ENCODE data around the gene DPYSL5.
A peak's percentile ranks its signal among the peaks of the same experiment; 100 is the strongest.

DPYSL5 gene

DNA sequence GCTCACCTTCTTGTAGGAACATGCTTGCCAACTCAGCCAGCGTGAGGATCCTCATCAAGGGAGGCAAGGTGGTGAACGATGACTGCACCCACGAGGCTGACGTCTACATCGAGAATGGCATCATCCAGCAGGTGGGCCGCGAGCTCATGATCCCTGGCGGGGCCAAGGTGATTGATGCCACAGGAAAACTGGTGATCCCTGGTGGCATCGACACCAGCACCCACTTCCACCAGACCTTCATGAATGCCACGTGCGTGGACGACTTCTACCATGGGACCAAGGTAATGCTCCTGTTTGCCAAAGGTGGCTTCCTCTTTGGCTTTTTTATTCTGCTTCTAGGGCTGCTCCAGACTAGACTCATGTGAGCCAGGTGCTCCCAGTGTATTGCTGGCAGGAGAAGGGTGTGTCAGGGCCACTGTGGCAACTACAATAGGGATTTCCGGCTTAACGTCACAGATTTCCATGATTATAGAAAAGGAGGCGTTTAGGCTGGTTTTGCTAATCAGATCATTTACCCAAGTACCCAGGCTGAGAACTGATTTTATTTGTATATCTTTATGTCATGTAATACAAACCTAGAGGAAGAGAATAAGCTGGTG is 50.6 kb downstream of the DPYSL5 start:
- H3K4me1 Mint-ChIP-seq = peaks cover 22% of the 10 kb centered on the region
- no peaks in the 10 kb centered on the region for H3K27me3 Mint-ChIP-seq (ENCODE audit: low read depth, poor library complexity)
- no peak overlapping the region for H3K27ac Mint-ChIP-seq
- peaks cover 15% of the 10 kb centered on the region for H3K36me3 Mint-ChIP-seq (ENCODE audit: low read depth)
- DNase-seq = no peak
- H3K9me3 Mint-ChIP-seq = peaks cover 6% of the 10 kb centered on the region
- H3K4me3 Mint-ChIP-seq = no peak overlapping the region
- TF ChIP-seq, protein P1, sequence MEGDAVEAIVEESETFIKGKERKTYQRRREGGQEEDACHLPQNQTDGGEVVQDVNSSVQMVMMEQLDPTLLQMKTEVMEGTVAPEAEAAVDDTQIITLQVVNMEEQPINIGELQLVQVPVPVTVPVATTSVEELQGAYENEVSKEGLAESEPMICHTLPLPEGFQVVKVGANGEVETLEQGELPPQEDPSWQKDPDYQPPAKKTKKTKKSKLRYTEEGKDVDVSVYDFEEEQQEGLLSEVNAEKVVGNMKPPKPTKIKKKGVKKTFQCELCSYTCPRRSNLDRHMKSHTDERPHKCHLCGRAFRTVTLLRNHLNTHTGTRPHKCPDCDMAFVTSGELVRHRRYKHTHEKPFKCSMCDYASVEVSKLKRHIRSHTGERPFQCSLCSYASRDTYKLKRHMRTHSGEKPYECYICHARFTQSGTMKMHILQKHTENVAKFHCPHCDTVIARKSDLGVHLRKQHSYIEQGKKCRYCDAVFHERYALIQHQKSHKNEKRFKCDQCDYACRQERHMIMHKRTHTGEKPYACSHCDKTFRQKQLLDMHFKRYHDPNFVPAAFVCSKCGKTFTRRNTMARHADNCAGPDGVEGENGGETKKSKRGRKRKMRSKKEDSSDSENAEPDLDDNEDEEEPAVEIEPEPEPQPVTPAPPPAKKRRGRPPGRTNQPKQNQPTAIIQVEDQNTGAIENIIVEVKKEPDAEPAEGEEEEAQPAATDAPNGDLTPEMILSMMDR (IDR thresholded peaks at IDR 0.05) = no peak

DNA sequence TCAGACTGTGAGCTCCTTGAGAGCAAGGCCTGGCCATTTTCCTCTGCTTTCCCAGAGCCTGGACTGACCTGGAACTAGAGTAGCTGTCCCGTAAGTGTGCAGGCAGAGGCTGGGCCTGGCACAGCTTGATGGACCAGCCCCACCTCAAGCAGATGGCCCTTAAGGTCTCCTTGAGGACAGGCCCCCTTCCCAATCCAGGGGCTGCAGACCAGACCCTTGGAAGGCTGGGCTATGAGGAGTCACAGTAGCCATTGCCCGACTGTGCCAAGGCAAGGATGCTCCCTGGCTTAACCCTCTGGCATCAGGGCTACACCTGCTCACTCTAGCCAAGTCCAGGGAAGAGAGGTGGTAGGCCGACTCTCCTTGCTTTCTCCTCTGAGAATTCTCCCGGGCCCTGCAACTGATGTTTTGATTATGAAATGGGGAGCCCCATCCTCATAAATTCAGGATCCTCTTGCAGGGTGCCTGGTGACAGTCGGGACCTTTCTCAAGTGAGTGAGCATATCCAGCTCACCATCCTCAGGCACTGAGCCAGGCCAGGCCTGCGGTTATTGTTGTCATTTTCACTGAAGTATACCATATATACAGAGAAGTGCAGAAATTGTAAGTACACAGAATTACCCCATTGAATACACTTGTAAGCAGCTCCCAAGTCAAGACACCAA is 51.7 kb downstream of the DPYSL5 start:
- H3K4me3 Mint-ChIP-seq = no peak overlapping the region
- H3K27me3 Mint-ChIP-seq (ENCODE audit: low read depth, poor library complexity) = no peaks in the 10 kb centered on the region
- H3K9me3 Mint-ChIP-seq = peaks cover 6% of the 10 kb centered on the region
- peaks cover 22% of the 10 kb centered on the region for H3K4me1 Mint-ChIP-seq
- H3K27ac Mint-ChIP-seq = no peak overlapping the region
- DNase-seq = no peak
- TF ChIP-seq, protein P1 (IDR thresholded peaks at IDR 0.05) = no peak
- peaks cover 15% of the 10 kb centered on the region for H3K36me3 Mint-ChIP-seq (ENCODE audit: low read depth)

DNA sequence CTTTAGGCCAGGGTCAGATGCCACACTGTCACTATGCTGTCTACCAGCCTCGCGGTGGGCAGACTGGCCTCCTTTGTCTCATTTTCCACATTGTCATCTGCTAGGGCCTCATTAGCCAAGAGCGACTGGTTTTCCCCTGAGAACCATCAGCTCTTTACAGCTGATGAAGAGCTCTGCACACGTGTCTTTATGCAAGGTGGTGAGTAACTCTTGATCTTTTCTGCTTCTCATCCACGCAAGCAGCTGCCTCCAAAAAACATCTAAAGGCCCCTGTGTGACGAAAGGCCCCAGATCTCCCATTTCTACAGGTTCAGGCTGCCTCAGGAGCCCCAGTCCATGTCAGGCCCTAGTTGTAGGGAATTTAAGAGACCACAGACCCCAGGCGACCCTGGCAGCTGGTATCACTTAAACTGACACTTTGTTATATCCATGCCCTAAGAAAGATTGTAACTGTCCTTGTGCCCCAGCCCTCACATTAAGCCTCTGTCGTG is 52.9 kb downstream of the DPYSL5 start:
- Mint-ChIP-seq H3K27me3 (ENCODE audit: low read depth, poor library complexity) (peaks cover 6% of the 10 kb centered on the region), H3K9me3 (no peaks in the 10 kb centered on the region), H3K4me3 (peak overlapping the region; percentile 50), H3K36me3 (ENCODE audit: low read depth) (peaks cover 10% of the 10 kb centered on the region), H3K4me1 (peaks cover 22% of the 10 kb centered on the region), H3K27ac (no peak overlapping the region)
- DNase-seq = no peak
- TF ChIP-seq, protein P1 (IDR thresholded peaks at IDR 0.05) = no peak

DNA sequence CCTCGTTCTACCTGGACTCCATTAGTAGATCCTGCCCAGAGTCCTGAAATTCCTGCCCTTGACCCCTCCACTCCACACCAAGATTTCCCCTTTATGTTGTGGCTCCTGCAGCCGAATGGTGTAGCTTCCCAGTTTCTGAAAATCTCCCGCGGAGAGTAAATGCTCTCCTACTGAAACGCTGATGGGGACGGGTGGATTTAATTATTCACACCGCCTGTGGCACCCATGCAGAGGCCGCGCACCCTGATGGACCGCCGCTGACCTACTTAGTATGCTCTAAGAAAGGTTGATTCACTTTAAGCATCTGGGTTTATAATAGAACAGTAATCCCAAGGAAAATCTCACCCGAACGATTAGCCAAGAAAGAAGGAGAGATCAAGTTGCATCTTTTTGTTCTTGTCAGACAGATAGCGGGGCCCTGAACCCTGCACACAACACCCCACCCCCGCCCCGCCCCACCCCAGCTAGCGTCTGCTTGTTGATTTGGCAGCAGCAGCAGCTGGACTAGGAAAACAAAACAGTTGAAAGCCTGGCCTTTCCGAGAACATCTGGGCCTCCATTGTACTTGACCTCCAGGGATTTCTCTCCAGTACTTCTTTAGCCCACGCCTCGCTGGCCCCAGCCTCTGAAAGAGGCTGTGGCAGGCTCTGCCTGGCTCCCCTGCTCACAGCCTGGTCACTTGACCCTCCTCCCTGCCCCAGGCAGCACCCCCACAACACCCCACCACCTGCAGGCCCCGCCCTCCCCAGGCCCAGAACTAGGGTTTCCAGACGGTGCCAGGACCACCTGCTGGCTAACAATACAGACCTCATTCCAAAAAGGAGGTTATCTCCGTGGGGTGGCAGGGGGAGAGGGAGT is 53.6 kb downstream of the DPYSL5 start:
- TF ChIP-seq, protein P1 (IDR thresholded peaks at IDR 0.05) = no peak
- peak overlapping the region; percentile 50 for H3K4me3 Mint-ChIP-seq
- no peaks in the 10 kb centered on the region for H3K9me3 Mint-ChIP-seq
- no peak overlapping the region for H3K27ac Mint-ChIP-seq
- peaks cover 22% of the 10 kb centered on the region for H3K4me1 Mint-ChIP-seq
- DNase-seq = peak; percentile 8
- H3K27me3 Mint-ChIP-seq (ENCODE audit: low read depth, poor library complexity) = peaks cover 6% of the 10 kb centered on the region
- peaks cover 9% of the 10 kb centered on the region for H3K36me3 Mint-ChIP-seq (ENCODE audit: low read depth)

DNA sequence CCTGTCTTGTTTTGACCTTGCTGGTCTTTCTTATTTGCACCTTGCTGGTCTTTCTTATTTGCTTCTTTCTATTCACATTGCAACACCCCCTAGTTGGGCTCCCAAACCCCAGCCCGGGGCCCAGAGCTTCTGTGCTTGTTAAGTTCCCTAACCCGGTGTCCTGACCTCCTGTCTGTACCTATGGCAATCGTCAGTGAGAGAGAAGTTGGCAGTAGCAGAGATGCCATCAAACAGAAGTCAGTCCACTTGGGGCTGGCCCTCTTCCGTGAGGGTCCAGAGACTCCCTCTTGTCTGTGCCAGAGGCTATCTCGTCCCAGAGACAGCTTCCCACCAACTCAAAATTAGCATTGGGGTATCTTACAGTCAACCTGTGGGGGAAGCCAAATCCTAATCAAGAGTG is 55.7 kb downstream of the DPYSL5 start:
- no peak for DNase-seq
- peaks cover 6% of the 10 kb centered on the region for H3K27me3 Mint-ChIP-seq (ENCODE audit: low read depth, poor library complexity)

More for the DNA sequence above, 55.7 kb downstream of the DPYSL5 start:
- no peak overlapping the region for H3K27ac Mint-ChIP-seq
- H3K36me3 Mint-ChIP-seq (ENCODE audit: low read depth) = no peaks in the 10 kb centered on the region
- TF ChIP-seq, protein P1 (IDR thresholded peaks at IDR 0.05) = no peak
- H3K9me3 Mint-ChIP-seq = no peaks in the 10 kb centered on the region
- H3K4me1 Mint-ChIP-seq = peaks cover 35% of the 10 kb centered on the region
- H3K4me3 Mint-ChIP-seq = no peak overlapping the region
